ENCODE measurements around the gene CRTAC1.

CRTAC1 gene

DNA sequence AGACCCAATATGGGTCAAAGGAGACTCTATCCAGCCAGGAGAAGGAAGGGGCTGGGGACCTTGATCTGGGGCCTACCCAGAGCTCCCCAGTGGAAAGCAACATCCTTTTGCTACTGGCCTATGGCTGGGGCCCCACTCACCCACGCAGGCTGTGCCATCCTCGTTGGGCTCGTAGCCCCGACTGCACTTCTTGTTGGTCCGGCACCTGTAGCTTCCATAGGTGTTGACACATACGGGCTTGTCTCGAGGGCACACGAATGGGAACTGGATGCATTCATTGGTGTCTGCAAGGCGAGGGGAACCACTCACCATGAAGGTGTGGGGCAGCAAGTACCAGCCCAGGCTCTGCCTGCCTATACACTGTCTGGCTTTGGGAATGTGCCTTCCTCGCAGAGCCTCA, 150.3 kb downstream of the CRTAC1 start:
- no peak overlapping the region for H3K27ac ChIP-seq
- H3K9ac ChIP-seq (ENCODE audit: insufficient read length), result no peak overlapping the region
- TF ChIP-seq FOXP2 (optimal IDR thresholded peaks at IDR 0.05; ENCODE audit: control extremely low read depth, extremely low read length, insufficient read depth) (no peak), POLR2AphosphoS5 (IDR thresholded peaks at IDR 0.05; ENCODE audit: borderline replicate concordance, low read depth, low read length) (no peak), EZH2 (IDR thresholded peaks at IDR 0.05) (no peak)

GRCh38 chr10:97879241-97879640, 151.2 kb downstream of the CRTAC1 start:
- Histone ChIP-seq H3K36me3 (ENCODE audit: insufficient read depth, low read length) (no peaks in the 10 kb centered on the region), H3K9ac (ENCODE audit: insufficient read length) (no peak overlapping the region), H3K27ac (no peak overlapping the region), H3K9me3 (ENCODE audit: low read depth, low read length) (no peaks in the 10 kb centered on the region), H3K4me3 (no peak overlapping the region)
- no peak for DNase-seq (ENCODE audit: low read depth, low spot score)
- no peak for TF ChIP-seq EZH2 (IDR thresholded peaks at IDR 0.05)
- no peak for TF ChIP-seq FOXP2 (optimal IDR thresholded peaks at IDR 0.05; ENCODE audit: control extremely low read depth, extremely low read length, insufficient read depth)
- no peak for TF ChIP-seq POLR2AphosphoS5 (IDR thresholded peaks at IDR 0.05; ENCODE audit: borderline replicate concordance, low read depth, low read length)

More for the DNA sequence above, 150.3 kb downstream of the CRTAC1 start:
- Histone ChIP-seq H3K4me3 (no peak overlapping the region), H3K36me3 (ENCODE audit: insufficient read depth, low read length) (no peaks in the 10 kb centered on the region), H3K9me3 (ENCODE audit: low read depth, low read length) (no peaks in the 10 kb centered on the region)
- DNase-seq (ENCODE audit: low read depth, low spot score), result no peak

- no peak for DNase-seq (ENCODE audit: low read depth, low spot score)
- H3K9me3 ChIP-seq (ENCODE audit: low read depth, low read length), result no peaks in the 10 kb centered on the region
- no peak overlapping the region for H3K4me3 ChIP-seq
- TF ChIP-seq FOXP2 (optimal IDR thresholded peaks at IDR 0.05; ENCODE audit: control extremely low read depth, extremely low read length, insufficient read depth), result no peak
- TF ChIP-seq POLR2AphosphoS5 (IDR thresholded peaks at IDR 0.05; ENCODE audit: borderline replicate concordance, low read depth, low read length), result no peak
- TF ChIP-seq EZH2 (IDR thresholded peaks at IDR 0.05), result no peak
- no peak overlapping the region for H3K27ac ChIP-seq
- H3K9ac ChIP-seq (ENCODE audit: insufficient read length), result no peak overlapping the region
- H3K36me3 ChIP-seq (ENCODE audit: insufficient read depth, low read length), result no peaks in the 10 kb centered on the region
Measured at GRCh38 chr10:97876402-97876801, 154.0 kb downstream of the CRTAC1 start.

DNA sequence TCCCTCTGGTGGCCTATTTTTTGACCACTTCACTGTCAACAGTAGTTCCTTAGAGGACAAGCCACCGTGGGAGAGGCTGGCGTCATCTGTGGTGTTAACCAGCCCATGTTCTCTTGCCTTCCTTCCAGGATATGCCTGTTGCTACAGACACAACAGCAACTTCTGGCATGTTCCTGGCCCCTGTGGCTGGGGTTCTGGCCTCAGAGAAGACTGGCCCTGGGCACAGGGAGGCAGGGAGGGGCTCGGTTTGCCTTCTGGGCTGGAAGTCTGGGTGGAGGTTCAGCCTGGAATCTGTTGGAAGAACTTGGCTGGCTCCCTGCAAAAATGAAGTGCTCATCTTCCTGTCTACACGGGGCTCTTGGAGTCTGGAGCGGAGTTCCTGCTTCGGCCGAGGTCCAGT, 155.0 kb downstream of the CRTAC1 start:
- Histone ChIP-seq H3K27ac (no peak overlapping the region), H3K9me3 (ENCODE audit: low read depth, low read length) (no peaks in the 10 kb centered on the region), H3K36me3 (ENCODE audit: insufficient read depth, low read length) (no peaks in the 10 kb centered on the region), H3K4me3 (no peak overlapping the region), H3K9ac (ENCODE audit: insufficient read length) (no peak overlapping the region)
- TF ChIP-seq EZH2 (IDR thresholded peaks at IDR 0.05) (no peak), FOXP2 (optimal IDR thresholded peaks at IDR 0.05; ENCODE audit: control extremely low read depth, extremely low read length, insufficient read depth) (no peak), POLR2AphosphoS5 (IDR thresholded peaks at IDR 0.05; ENCODE audit: borderline replicate concordance, low read depth, low read length) (no peak)
- DNase-seq (ENCODE audit: low read depth, low spot score), result no peak

- H3K9ac ChIP-seq (ENCODE audit: insufficient read length), result no peak overlapping the region
- TF ChIP-seq FOXP2 (optimal IDR thresholded peaks at IDR 0.05; ENCODE audit: control extremely low read depth, extremely low read length, insufficient read depth), result no peak
- no peak for TF ChIP-seq EZH2 (IDR thresholded peaks at IDR 0.05)
- TF ChIP-seq POLR2AphosphoS5 (IDR thresholded peaks at IDR 0.05; ENCODE audit: borderline replicate concordance, low read depth, low read length), result no peak
- no peak for DNase-seq (ENCODE audit: low read depth, low spot score)
- no peak overlapping the region for H3K27ac ChIP-seq
- H3K36me3 ChIP-seq (ENCODE audit: insufficient read depth, low read length), result no peaks in the 10 kb centered on the region
- no peaks in the 10 kb centered on the region for H3K9me3 ChIP-seq (ENCODE audit: low read depth, low read length)
- H3K4me3 ChIP-seq, result no peak overlapping the region
Measured at GRCh38 chr10:97874332-97874731, 156.1 kb downstream of the CRTAC1 start.

GRCh38 chr10:97873569-97873968, 156.9 kb downstream of the CRTAC1 start:
- Histone ChIP-seq H3K4me3 (no peak overlapping the region), H3K27ac (no peak overlapping the region), H3K36me3 (ENCODE audit: insufficient read depth, low read length) (no peaks in the 10 kb centered on the region), H3K9ac (ENCODE audit: insufficient read length) (no peak overlapping the region), H3K9me3 (ENCODE audit: low read depth, low read length) (no peaks in the 10 kb centered on the region)
- TF ChIP-seq EZH2 (IDR thresholded peaks at IDR 0.05) (no peak), POLR2AphosphoS5 (IDR thresholded peaks at IDR 0.05; ENCODE audit: borderline replicate concordance, low read depth, low read length) (no peak), FOXP2 (optimal IDR thresholded peaks at IDR 0.05; ENCODE audit: control extremely low read depth, extremely low read length, insufficient read depth) (no peak)
- no peak for DNase-seq (ENCODE audit: low read depth, low spot score)

DNA sequence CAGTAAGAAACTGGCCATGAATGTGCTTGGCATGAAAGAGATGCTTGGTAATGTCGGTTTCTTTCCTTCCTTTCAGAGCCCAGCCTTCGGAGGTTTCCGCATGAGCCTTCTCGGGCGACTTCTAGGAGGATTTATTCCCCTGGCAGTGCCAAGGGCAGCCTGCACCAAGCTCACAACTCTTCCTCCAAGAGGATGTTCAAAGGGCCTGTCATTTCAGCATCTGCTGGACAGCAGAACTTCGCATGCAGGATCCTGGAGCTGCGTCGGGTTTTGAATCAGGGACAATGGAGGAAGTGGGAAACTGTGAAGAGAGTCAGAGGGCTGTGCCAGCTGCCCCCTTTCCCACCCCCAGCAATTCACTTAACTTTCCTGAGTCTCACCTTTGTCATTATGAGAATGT, 159.4 kb downstream of the CRTAC1 start:
- TF ChIP-seq POLR2AphosphoS5 (IDR thresholded peaks at IDR 0.05; ENCODE audit: borderline replicate concordance, low read depth, low read length) (no peak), EZH2 (IDR thresholded peaks at IDR 0.05) (no peak), FOXP2 (optimal IDR thresholded peaks at IDR 0.05; ENCODE audit: control extremely low read depth, extremely low read length, insufficient read depth) (no peak)
- DNase-seq (ENCODE audit: low read depth, low spot score), result no peak
- Histone ChIP-seq H3K27ac (no peak overlapping the region), H3K9ac (ENCODE audit: insufficient read length) (no peak overlapping the region), H3K9me3 (ENCODE audit: low read depth, low read length) (no peaks in the 10 kb centered on the region), H3K4me3 (no peak overlapping the region), H3K36me3 (ENCODE audit: insufficient read depth, low read length) (no peaks in the 10 kb centered on the region)

GRCh38 chr10:97869091-97870042, 161.1 kb downstream of the CRTAC1 start:
- Histone ChIP-seq H3K9me3 (ENCODE audit: low read depth, low read length) (no peaks in the 10 kb centered on the region), H3K9ac (ENCODE audit: insufficient read length) (no peak overlapping the region), H3K4me3 (peak overlapping the region; percentile 22; the same call in 1 of the 2 replicates), H3K36me3 (ENCODE audit: insufficient read depth, low read length) (no peaks in the 10 kb centered on the region), H3K27ac (no peak overlapping the region)
- DNase-seq (ENCODE audit: low read depth, low spot score), result peak; percentile 16
- TF ChIP-seq EZH2 (IDR thresholded peaks at IDR 0.05), result no peak
- no peak for TF ChIP-seq POLR2AphosphoS5 (IDR thresholded peaks at IDR 0.05; ENCODE audit: borderline replicate concordance, low read depth, low read length)
- TF ChIP-seq FOXP2 (optimal IDR thresholded peaks at IDR 0.05; ENCODE audit: control extremely low read depth, extremely low read length, insufficient read depth), result no peak

Data from SK-N-MC (cell line).